H1 (cell line): Measurements from ENCODE around the gene MED13. TPM values are rescaled to one million over a fixed set of nuclear protein-coding genes. Genes with fewer than 3 reads are reported as not detected.

Experiments
- CTCF ChIA-PET: fragments of 300-600 bp; sonication (Branson Sonifier 250); formaldehyde crosslinking; loops from one replicate; lab custom pipeline; 2021; ENCODE audit not compliant: partially characterized antibody; lab: Charles Lee
- POLR2A ChIA-PET: fragments of 300-600 bp; sonication (Branson Sonifier 250); formaldehyde crosslinking; loops from one replicate; lab custom pipeline; 2021; ENCODE audit warnings: inconsistent platforms; ENCODE audit not compliant: partially characterized antibody; lab: Charles Lee
- DNase-seq, 2 experiments: peaks; one replicate each; pipeline versions ENCODE4 v3.0.0 to v3.0.0-alpha.2; 2010 to 2022; ENCODE audit warnings: low spot score in 2 of 2, low read depth in 1 of 2, mixed read lengths in 1 of 2
- FAIRE-seq: peaks from 2 replicates; lab custom pipeline; 2011; peaks lifted over from hg19 to GRCh38; lab: Jason Lieb, UNC
- H2AFZ ChIP-seq: 2 replicates; pipeline ENCODE4 v1.8.1; 2012; ENCODE audit warnings: low read length, inconsistent platforms
- H2AK5ac ChIP-seq: 2 replicates; pipeline ENCODE4 v1.6.1; 2013; ENCODE audit warnings: low read depth, low read length
- H2BK120ac ChIP-seq: replicated peaks from 2 replicates; pipeline ENCODE3; 2013; ENCODE audit warnings: low read depth, low read length, inconsistent platforms
- H2BK12ac ChIP-seq: 2 replicates; pipeline ENCODE4 v1.6.1; 2013; ENCODE audit warnings: low read depth, low read length
- H2BK15ac ChIP-seq: 2 replicates; pipeline ENCODE4 v1.6.1; 2013; ENCODE audit warnings: low read length
- H2BK20ac ChIP-seq: 2 replicates; pipeline ENCODE4 v1.6.1; 2013; ENCODE audit warnings: low read length
- H2BK5ac ChIP-seq: 2 replicates; pipeline ENCODE4 v1.6.1; 2013; ENCODE audit warnings: low read depth, low read length
- H3K14ac ChIP-seq: 2 replicates; pipeline ENCODE4 v1.6.1; 2013; ENCODE audit warnings: inconsistent platforms; ENCODE audit not compliant: insufficient read length
- H3K18ac ChIP-seq: 2 replicates; pipeline ENCODE4 v1.6.1; 2013; ENCODE audit warnings: low read length; ENCODE audit errors: extremely low read depth
- H3K23ac ChIP-seq: 2 replicates; pipeline ENCODE4 v1.6.1; 2013; ENCODE audit warnings: inconsistent platforms; ENCODE audit not compliant: insufficient read length
- H3K23me2 ChIP-seq: 2 replicates; pipeline ENCODE4 v1.6.1; 2013; ENCODE audit warnings: low read depth, low read length
- H3K27ac ChIP-seq: 2 replicates; pipeline ENCODE4 v1.6.1; 2011; ENCODE audit warnings: low read depth, low read length, inconsistent platforms
- H3K27me3 ChIP-seq, 4 experiments: replicated peaks in 1 of 4; 1 replicate in 1 of 4; 2 replicates in 3 of 4; pipeline versions ENCODE4 v1.6.1 to v1.8.1; 2011 to 2013; ENCODE audit warnings: low read length in 3 of 4, mild to moderate bottlenecking in 3 of 4, inconsistent platforms in 2 of 4, mixed read lengths in 2 of 4, moderate library complexity in 1 of 4; ENCODE audit not compliant: control insufficient read depth in 3 of 4, insufficient read depth in 3 of 4; ENCODE audit errors: extremely low read depth in 1 of 4
- H3K36me3 ChIP-seq, 4 experiments: 2 replicates each; pipeline versions ENCODE4 v1.6.1 to v1.8.1; 2011 to 2013; ENCODE audit warnings: mild to moderate bottlenecking in 4 of 4, low read length in 3 of 4, moderate library complexity in 2 of 4, control low read depth in 1 of 4, inconsistent platforms in 1 of 4; ENCODE audit not compliant: insufficient read depth in 4 of 4, control insufficient read depth in 2 of 4
- H3K4ac ChIP-seq: replicated peaks from 2 replicates; pipeline ENCODE3; 2013; ENCODE audit warnings: low read length, low read depth, mixed read lengths, inconsistent platforms; ENCODE audit not compliant: insufficient read length
- H3K4me1 ChIP-seq, 4 experiments: replicated peaks in 1 of 4; 1 replicate in 1 of 4; 2 replicates in 3 of 4; pipeline versions ENCODE4 v1.6.1 to v1.8.1; 2011 to 2013; ENCODE audit warnings: low read length in 3 of 4, inconsistent platforms in 2 of 4, mixed read lengths in 1 of 4; ENCODE audit not compliant: insufficient read depth in 4 of 4, control insufficient read depth in 3 of 4
- H3K4me2 ChIP-seq, 2 experiments: 2 replicates each; pipeline versions ENCODE4 v1.6.1 to v1.8.1; 2011 to 2013; ENCODE audit warnings: low read depth in 2 of 2, low read length in 2 of 2, control low read depth in 1 of 2, inconsistent platforms in 1 of 2, mild to moderate bottlenecking in 1 of 2; ENCODE audit not compliant: insufficient read depth in 1 of 2
- H3K4me3 ChIP-seq, 4 experiments: fragments of 200-600, 300-600 bp in 1 of 4; sonication (generic), shearing (Covaris generic), sonication (Bioruptor Twin) in 1 of 4; 2 replicates each; pipeline versions ENCODE4 v1.5.1 to v1.8.1; 2011 to 2016; ENCODE audit warnings: low read length in 4 of 4, low read depth in 3 of 4, control low read depth in 2 of 4, inconsistent platforms in 2 of 4, mild to moderate bottlenecking in 2 of 4, mixed read lengths in 1 of 4, moderate library complexity in 1 of 4; ENCODE audit not compliant: insufficient read depth in 2 of 4; ENCODE audit errors: extremely low read depth in 1 of 4
- H3K56ac ChIP-seq: replicated peaks from 2 replicates; pipeline ENCODE3; 2013; ENCODE audit warnings: low read depth, mild to moderate bottlenecking, mixed read lengths, low read length, inconsistent platforms; ENCODE audit not compliant: insufficient read length
- H3K79me1 ChIP-seq: 2 replicates; pipeline ENCODE4 v1.6.1; 2013; ENCODE audit warnings: low read depth, low read length, control low read depth
- H3K79me2 ChIP-seq, 2 experiments: 2 replicates each; pipeline versions ENCODE4 v1.6.1 to v1.8.1; 2012 to 2013; ENCODE audit warnings: low read length in 2 of 2, mild to moderate bottlenecking in 2 of 2, inconsistent platforms in 1 of 2; ENCODE audit not compliant: insufficient read depth in 2 of 2, control insufficient read depth in 1 of 2
- H3K9ac ChIP-seq, 4 experiments: replicated peaks in 1 of 4; 1 replicate in 1 of 4; 2 replicates in 3 of 4; pipeline versions ENCODE4 v1.6.1 to v1.8.1; 2011 to 2013; ENCODE audit warnings: low read depth in 3 of 4, low read length in 3 of 4, control low read depth in 2 of 4, mild to moderate bottlenecking in 2 of 4, moderate library complexity in 2 of 4, inconsistent platforms in 1 of 4; ENCODE audit errors: extremely low read depth in 1 of 4
- H3K9me3 ChIP-seq, 2 experiments: 2 replicates each; pipeline versions ENCODE4 v1.6.1 to v1.8.1; 2012 to 2013; ENCODE audit warnings: mild to moderate bottlenecking in 2 of 2, moderate library complexity in 2 of 2, control low read depth in 1 of 2, inconsistent platforms in 1 of 2, low read depth in 1 of 2, low read length in 1 of 2, mixed read lengths in 1 of 2; ENCODE audit not compliant: insufficient read depth in 2 of 2
- H4K20me1 ChIP-seq, 2 experiments: replicated peaks in 1 of 2; 2 replicates each; pipeline versions ENCODE3 to v1.8.1; 2011 to 2013; ENCODE audit warnings: inconsistent platforms in 2 of 2, low read length in 2 of 2, mild to moderate bottlenecking in 1 of 2; ENCODE audit not compliant: insufficient read depth in 2 of 2, control insufficient read depth in 1 of 2
- H4K5ac ChIP-seq: 2 replicates; pipeline ENCODE4 v1.6.1; 2013; ENCODE audit warnings: low read length, low read depth, mixed read lengths, inconsistent platforms; ENCODE audit not compliant: insufficient read length
- H4K8ac ChIP-seq: 2 replicates; pipeline ENCODE4 v1.8.0; 2013; ENCODE audit warnings: mild to moderate bottlenecking, moderate library complexity, low read length, inconsistent platforms; ENCODE audit not compliant: insufficient read depth; ENCODE audit errors: extremely low read depth
- H4K91ac ChIP-seq: replicated peaks from 2 replicates; pipeline ENCODE3; 2013; ENCODE audit warnings: low read length, mixed read lengths, inconsistent platforms; ENCODE audit not compliant: insufficient read length
- ASH2L ChIP-seq: fragments of 200-600, 300-600 bp; sonication (generic); IDR thresholded peaks from one replicate; pipeline ENCODE4 v1.7.1; 2017; ENCODE audit warnings: low read length
- BCL11A ChIP-seq, 2 experiments: IDR thresholded peaks; one replicate each; pipeline ENCODE4 v1.6.1; 2011; ENCODE audit warnings: low read depth in 2 of 2, low read length in 2 of 2, mild to moderate bottlenecking in 2 of 2
- CBX8 ChIP-seq: fragments of 300-800, 300-1000 bp; sonication (generic); IDR thresholded peaks from 2 replicates; pipeline ENCODE4 v1.7.1; 2016; ENCODE audit warnings: low read depth, low read length, borderline replicate concordance
- CHD2 ChIP-seq: IDR thresholded peaks from 2 replicates; pipeline ENCODE4 v1.6.1; 2012; ENCODE audit warnings: low read length, improper control_type of control experiment
- CTBP2 ChIP-seq: IDR thresholded peaks from 2 replicates; pipeline ENCODE4 v1.7.0; 2011; ENCODE audit warnings: borderline replicate concordance, mild to moderate bottlenecking, moderate library complexity, mixed read lengths, low read length; ENCODE audit not compliant: insufficient read depth, insufficient read length
- EGR1 ChIP-seq: IDR thresholded peaks from 2 replicates; pipeline ENCODE4 v1.6.1; 2011; ENCODE audit warnings: low read depth, low read length, borderline replicate concordance
- EZH2 ChIP-seq: fragments of 200-600 bp; sonication (generic); IDR thresholded peaks from 2 replicates; pipeline ENCODE4 v1.7.1; 2012; ENCODE audit warnings: low read depth, mild to moderate bottlenecking, moderate library complexity, low read length, inconsistent platforms; ENCODE audit not compliant: severe bottlenecking
- FOSL1 ChIP-seq: IDR thresholded peaks from 2 replicates; pipeline ENCODE4 v1.6.1; 2011; ENCODE audit warnings: mild to moderate bottlenecking, low read depth, low read length, moderate library complexity; ENCODE audit not compliant: insufficient read depth
- HDAC2 ChIP-seq, 2 experiments: fragments of 300-600 bp in 1 of 2; sonication (generic) in 1 of 2; IDR thresholded peaks; 2 replicates each; pipeline ENCODE4 v1.6.1; 2011 to 2012; ENCODE audit warnings: low read depth in 2 of 2, low read length in 2 of 2, mild to moderate bottlenecking in 2 of 2, moderate library complexity in 2 of 2, borderline replicate concordance in 1 of 2, inconsistent platforms in 1 of 2
- JUN ChIP-seq: IDR thresholded peaks from 2 replicates; pipeline ENCODE4 v1.6.1; 2011; ENCODE audit warnings: low read depth, mild to moderate bottlenecking, improper control_type of control experiment, low read length
- KDM1A ChIP-seq: fragments of 200-600, 300-600 bp; sonication (generic); IDR thresholded peaks from 2 replicates; pipeline ENCODE4 v1.7.1; 2016; ENCODE audit warnings: mild to moderate bottlenecking, low read length, borderline replicate concordance
- RXRA ChIP-seq: IDR thresholded peaks from 2 replicates; pipeline ENCODE4 v1.6.1; 2011; ENCODE audit warnings: low read depth, mild to moderate bottlenecking, low read length, moderate library complexity; ENCODE audit not compliant: insufficient read depth
- SIRT6 ChIP-seq: IDR thresholded peaks from one replicate; pipeline ENCODE4 v1.7.1; 2012; ENCODE audit warnings: low read length, inconsistent platforms
- TEAD4 ChIP-seq: IDR thresholded peaks from 2 replicates; pipeline ENCODE4 v1.6.1; 2012; ENCODE audit warnings: low read depth, low read length, inconsistent platforms, mixed read lengths
- YY1 ChIP-seq: IDR thresholded peaks from 2 replicates; pipeline ENCODE4 v1.6.1; 2011; ENCODE audit warnings: low read depth, mild to moderate bottlenecking, low read length
- WGBS, 2 experiments: shearing (Covaris generic) in 1 of 2; methylation state at CpG; one replicate each; pipeline versions ENCODE4 v1.1.6 to v1.1.7; 2013 to 2015; ENCODE audit warnings: low lambda C conversion rate in 2 of 2, mixed read lengths in 2 of 2, inconsistent platforms in 1 of 2, low coverage in 1 of 2, missing lambda C conversion rate in 1 of 2; ENCODE audit not compliant: insufficient replicate concordance in 2 of 2, insufficient coverage in 1 of 2, insufficient read length in 1 of 2; ENCODE audit errors: extremely low coverage in 1 of 2, missing lambda C conversion rate in 1 of 2; 5-methylcytosine and 5-hydroxymethylcytosine counted together
- polyA plus RNA-seq, 7 experiments: library from polyadenylated mRNA; depleted of rRNA in 3 of 7; stranded (reverse) in 5 of 7; unstranded in 2 of 7; fragments of >200 nt in 5 of 7; fragments of 200-250 nt in 2 of 7; gene quantifications; 1 replicate in 5 of 7; 2 replicates in 1 of 7; 4 replicates in 1 of 7; pipeline versions ENCODE4 v1.2.1 to v1.2.3, GENCODE V29; 2011 to 2013; ENCODE audit warnings: missing spikeins in 2 of 7, mixed read lengths in 2 of 7
- total RNA-seq: library from RNA; stranded (reverse); fragmentation: NEBNext Ultra II Directional; extraction: Animal tissue kit (Norgen Biotek cat#: 25700); gene quantifications from 2 replicates; pipeline ENCODE4 v1.2.1, GENCODE V29; 2021

The MED13 gene
- total and polyA plus RNA-seq, 2 of the 8 experiments (the other 6 are each of a cell fraction or from before 2014, with no cell fraction given) = 11.3 to 44.8 TPM

- H3K56ac ChIP-seq = no peak overlapping the region
- 68% methylated on average over 2 of the region's 2 CpGs; no CpG with 5 or more reads in 1 of the 2 experiments for WGBS, 2 experiments
- H3K23me2 ChIP-seq = no peaks in the 10 kb centered on the region
- H3K23ac ChIP-seq = no peak overlapping the region
- H2AK5ac ChIP-seq = no peak overlapping the region
- no peaks in the 10 kb centered on the region for H3K79me1 ChIP-seq
- no peak overlapping the region for H3K4me3 ChIP-seq
- H2BK15ac ChIP-seq = no peak overlapping the region
- H3K79me2 ChIP-seq = no peaks in the 10 kb centered on the region
- no peak overlapping the region for H2BK12ac ChIP-seq
- no peak overlapping the region for H3K18ac ChIP-seq
- H4K5ac ChIP-seq = no peak overlapping the region
- H2BK5ac ChIP-seq = no peak overlapping the region
- no peak overlapping the region for H2BK120ac ChIP-seq
- H4K20me1 ChIP-seq = no peaks in the 10 kb centered on the region
- H3K4me2 ChIP-seq = no peak overlapping the region
- no peak overlapping the region for H4K91ac ChIP-seq
- no peak overlapping the region for H2BK20ac ChIP-seq
- H3K27me3 ChIP-seq = no peaks in the 10 kb centered on the region
- TF ChIP-seq EZH2 (no peak), CTBP2 (no peak), TEAD4 (no peak), FOSL1 (no peak), BCL11A (IDR thresholded peaks at IDR 0.05; ENCODE audit: low read depth in 2 of 2, low read length in 2 of 2) (no peak), HDAC2 (IDR thresholded peaks at IDR 0.05; ENCODE audit: borderline replicate concordance in 1 of 2, low read depth in 2 of 2, low read length in 2 of 2) (no peak), SIRT6 (no peak), YY1 (no peak), RXRA (no peak), ASH2L (no peak), CHD2 (no peak), KDM1A (no peak), EGR1 (no peak), CBX8 (no peak), JUN (no peak)
- TF ChIP-seq, all 59 proteins: peak for 0
- no peak overlapping the region for H4K8ac ChIP-seq
- no peaks in the 10 kb centered on the region for H3K9me3 ChIP-seq
- CTCF ChIA-PET = no interaction called here
- no peak overlapping the region for H3K9ac ChIP-seq
- peaks cover 0 to 32% (median 3%) of the 10 kb centered on the region in 4 experiments; a peak in 4 of 8 replicates for H3K36me3 ChIP-seq
- DNase-seq (no peak), FAIRE-seq (no peak)
- H3K27ac ChIP-seq = no peak overlapping the region
- no peak overlapping the region for H2AFZ ChIP-seq
- H3K4me1 ChIP-seq = no peaks in the 10 kb centered on the region
- POLR2A ChIA-PET = no interaction called here
- no peak overlapping the region for H3K4ac ChIP-seq
- no peak overlapping the region for H3K14ac ChIP-seq
Observed at GRCh38 chr17:61895391-61895790, 169.7 kb downstream of the MED13 start.
